Stimulated activated CD4-positive, alpha-beta T cell treated with anti-CD3 and anti-CD28 coated beads, Interleukin-1b, Interleukin-23, amount 100 ng/mL, for 48 hours (primary cell): ENCODE data around the gene SND1.

Experiments
- DNase-seq: peaks from one replicate; pipeline ENCODE4 v3.0.0-alpha.2; 2020

The SND1 gene

DNA sequence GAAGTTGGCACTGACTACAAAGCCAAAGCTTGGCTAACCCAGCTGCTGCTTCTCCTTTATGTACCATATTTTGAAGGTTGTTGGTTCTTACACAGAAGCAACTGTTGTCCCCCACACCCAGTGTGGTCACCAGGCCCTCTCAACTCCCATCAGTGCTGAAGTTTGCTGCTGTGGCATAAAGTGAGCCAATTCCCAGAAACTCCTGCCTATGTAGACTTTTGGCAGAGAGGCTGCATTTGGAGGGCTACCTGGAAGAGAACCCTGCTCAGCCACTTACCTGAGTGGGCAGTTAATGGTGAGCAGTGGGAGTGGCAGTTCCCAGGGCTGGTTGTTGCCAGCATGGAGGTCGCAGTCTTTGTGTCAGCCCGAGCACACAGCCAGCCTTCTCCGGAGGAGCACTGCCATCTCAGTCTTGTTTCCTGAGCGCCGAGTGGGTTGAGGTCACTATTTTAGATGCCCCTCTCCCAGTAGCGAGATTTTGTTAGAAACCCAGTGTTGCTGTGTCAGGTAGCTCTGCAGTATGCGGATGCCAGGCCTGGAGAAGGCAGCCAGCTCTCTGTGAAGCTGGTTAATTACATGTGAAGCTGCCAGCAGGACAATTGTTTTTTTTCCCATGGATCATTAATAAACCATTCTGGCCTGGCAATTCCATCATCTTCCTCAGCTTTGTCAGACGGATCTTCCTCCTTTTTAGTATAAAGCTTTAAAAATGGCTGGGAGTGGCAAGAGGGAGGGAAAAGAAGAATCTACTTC, 354.7 kb downstream of the SND1 start:
- no peak for DNase-seq

DNA sequence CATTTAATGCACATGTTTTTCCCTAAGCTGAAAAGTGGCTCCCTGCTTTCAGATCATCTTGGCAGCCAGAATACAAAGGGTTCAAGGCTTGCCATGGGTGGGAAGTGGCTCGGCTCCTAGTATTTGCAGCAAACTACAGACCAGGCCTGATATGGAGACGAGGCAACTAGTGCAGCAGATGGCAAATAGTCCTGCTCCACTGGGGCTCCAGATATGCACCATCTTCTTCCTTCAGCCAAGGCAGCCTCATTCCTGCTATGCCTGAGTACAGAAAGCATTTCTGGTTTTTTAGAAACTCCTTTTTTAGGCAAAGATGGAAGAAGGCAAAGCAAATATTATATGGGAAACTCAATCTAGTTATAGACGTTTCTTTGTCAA, 355.3 kb downstream of the SND1 start:
- DNase-seq, result no peak

DNA sequence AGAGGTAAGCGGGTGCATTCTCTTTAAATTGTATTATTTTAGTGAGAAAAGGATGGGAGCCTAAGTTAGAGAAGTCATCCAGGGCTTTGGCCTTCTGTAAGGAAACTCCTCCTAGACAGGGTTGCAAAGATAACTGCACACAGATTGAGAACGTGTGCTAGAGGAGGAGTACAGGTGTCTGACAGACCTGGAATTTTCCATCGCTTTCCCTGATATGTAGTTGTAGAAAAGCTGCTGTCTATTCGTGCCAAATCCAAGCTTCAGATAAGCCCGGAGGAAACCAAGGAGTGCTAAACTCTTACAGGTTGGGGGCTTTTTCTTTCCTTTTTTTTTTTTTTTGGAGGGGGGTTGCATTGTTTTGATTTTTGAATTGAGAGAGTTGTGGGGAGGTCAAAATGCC, 356.1 kb downstream of the SND1 start:
- no peak for DNase-seq

DNA sequence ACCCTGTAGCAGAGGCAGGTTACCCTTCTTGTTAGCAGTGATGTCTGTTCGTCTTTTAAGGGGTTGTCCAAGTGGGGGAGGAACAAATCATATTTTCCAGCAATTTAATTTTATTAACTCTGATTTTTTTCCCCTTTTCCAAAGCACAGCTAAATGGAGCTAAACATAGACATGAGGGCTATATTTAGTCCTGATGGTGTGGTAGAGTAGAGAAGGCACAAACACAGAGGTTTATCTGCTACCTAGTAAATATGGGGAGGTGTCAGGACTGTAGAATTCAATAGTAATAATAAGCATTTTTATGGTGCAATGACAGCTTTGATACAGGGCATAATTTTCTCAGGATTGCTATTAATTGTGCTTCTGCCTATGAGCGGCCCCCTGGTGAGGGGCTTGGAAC, 356.8 kb downstream of the SND1 start:
- no peak for DNase-seq

DNA sequence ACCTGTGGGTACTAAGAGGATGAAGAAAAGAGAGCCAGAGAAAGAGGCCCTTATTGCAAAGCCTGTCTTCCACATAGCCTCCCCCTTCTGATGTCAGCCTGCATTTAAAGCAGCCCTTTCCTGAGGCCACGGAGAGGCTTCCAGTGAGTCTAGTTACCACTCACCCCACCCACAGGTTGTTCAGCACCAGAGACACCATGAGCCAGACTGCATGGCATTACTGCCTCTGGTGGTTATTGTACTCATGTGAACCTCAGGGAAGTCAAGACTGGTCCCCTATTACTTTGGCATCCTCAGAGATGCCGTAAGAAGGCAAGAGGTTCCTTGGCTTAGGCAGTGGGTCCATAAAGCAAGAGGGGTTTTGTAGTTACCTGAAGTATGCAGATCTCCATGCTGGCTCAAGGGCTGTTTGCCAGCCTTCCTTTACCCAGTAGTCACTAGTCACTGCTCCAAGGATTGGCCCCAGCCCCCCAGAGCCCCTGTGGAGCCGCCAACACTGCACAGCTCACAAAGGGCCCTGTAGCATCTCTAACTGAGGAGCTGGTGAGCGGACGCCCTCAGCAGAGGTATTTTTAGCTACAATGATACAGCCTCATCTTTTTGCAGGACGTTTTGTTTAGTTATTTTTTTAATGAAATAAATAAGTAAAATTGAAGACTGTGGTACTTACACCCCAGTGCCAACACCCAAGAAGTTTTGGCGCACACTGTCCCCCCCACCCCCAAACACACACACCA, 358.6 kb downstream of the SND1 start:
- peak; percentile 16 for DNase-seq

DNA sequence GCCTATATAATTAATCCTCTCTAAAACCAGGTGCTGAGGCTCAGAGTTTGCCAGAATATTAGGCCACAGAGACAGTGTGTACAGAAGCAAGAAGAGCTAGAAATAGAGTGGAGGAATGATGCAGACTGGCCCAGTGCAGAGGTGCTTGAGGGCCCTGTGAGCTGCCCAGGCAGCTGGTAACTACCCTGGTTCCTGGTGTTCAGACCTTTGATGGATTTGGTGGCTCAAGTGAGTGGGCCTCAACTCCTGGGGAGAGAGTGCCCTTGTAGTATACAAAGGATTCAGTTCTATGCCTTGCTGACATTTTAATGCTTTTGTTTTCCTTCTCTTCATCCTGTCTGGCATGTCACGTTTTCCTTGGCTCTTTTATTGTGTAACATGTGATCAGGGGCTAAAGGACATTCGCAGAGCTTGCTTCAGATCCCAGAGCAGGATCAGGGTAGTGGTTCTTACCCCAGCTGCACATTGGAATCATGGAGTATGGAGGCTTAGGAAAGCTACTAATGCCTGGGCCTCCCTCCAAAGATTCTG, 359.2 kb downstream of the SND1 start:
- DNase-seq, result no peak

DNA sequence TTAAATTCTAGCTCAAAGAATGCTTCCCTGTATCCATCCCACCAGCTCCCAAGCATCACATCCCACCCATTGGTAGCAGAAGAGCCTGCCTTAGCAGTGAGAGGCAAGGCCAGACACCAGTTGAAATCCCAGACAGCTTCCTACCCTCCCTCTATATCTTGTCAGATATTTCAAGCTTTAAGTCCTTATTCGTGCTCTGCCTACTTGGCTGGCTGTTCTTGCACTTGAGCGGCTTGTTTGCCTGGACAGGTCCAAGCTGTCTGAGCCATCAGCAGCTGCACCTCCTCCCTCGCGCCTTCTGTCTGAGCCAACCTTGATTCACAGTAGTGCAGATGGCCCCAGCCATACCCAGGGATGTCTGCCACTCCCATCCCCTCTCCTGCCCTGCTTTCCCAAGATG, 362.8 kb downstream of the SND1 start:
- no peak for DNase-seq

DNA sequence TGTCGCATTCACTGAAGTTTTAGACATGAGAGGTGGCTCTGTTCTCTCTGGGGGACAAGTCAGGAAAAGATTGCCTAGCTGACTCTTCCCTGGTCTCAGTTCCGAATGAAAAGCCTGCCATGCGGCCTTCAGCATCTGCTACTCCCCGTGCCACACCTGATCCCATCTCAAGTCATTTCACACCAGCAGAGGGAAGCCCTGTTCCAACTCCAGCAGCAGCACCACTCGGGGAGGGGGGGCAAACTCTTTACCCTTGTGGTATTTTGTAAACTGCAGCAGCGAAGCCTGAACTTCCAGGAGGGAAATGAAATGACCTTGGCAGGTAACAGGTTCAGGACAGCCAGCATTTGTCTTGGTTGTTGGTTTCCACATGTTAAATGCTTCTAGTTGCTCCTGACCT, 365.5 kb downstream of the SND1 start:
- no peak for DNase-seq

DNA sequence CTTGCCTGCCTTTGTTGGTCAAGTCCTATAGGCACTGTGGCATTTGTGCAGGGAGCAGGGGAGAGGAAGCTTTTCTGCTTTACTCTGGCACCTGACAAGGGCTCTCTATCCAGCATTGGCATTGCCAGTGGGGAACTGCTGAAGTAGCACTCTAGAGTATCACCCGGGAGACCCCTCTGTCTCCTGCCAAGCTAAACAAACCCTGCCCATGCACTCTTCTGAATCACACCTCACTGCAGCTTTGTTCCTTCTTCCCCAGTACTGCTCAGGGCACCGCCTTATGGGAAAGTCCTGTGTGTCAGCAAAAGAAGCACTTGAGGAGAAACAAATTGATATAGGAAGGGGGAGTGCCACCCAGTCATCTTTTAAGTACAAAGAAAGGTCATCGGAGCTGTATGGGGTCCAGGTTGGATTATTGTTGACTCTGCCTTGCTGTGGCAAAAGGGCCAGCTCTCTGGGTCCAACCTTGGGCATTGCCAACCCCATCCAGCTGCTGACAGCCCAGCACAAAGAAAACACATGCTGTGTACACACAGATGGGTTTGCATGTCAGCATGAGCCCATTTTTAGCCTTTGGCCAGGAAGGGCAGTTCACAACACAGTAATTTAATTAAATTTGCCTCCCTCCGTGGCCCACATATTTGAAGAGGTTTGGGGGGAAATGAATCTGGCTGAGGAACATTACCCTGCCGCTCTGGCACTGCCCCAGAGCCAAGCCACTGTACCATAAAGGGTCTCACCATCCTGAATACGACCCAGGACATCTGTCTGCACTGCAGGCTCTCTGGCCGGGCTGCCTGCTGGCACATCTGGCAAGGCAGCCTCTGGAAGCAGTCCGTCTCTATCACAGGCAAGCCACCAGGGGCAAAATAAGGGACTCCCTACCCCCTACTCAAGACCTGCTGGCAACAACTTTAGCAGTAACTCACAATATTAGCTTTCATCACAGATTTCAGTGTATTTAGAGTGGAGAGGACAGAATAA, 366.2 kb downstream of the SND1 start:
- no peak for DNase-seq

DNA sequence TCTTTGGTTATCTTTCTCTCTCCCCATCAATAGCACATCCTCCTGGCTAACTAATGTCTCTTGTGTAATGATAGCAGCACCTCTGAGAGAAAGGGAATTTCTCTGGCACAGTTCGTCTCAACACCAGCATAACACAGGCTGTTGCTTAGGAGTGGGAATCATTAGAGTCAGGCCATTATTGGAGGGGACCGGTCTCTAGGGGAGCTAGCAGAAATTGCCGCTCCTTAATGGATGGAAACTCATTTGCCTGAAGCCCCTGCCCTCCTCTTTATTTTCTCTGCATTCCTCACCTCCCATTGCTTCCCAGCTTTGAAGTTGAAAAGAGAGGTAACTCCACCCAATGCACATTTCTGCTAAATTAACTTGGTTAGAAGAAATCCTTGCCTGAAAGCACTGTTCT, 367.3 kb downstream of the SND1 start:
- no peak for DNase-seq

DNA sequence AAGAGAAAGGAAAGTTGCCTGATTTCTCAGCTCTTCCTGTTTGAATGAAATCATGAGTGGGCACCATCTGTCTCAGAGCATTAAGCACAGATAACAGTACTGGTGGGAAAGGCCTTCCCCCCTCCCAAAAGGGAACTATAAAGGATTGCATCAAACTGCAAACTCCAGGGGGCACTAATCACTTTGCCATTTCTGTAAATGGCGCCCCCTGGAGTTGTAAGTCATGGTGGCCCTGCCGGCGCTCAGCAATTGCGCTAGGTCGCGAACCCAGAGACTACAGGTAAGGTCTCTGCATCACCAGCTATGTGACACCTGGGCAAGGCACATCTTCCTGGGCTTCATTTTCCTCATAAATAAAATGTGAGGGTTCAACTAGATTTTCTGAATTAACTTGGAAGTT, 368.2 kb downstream of the SND1 start:
- DNase-seq, result peak; percentile 17

DNA sequence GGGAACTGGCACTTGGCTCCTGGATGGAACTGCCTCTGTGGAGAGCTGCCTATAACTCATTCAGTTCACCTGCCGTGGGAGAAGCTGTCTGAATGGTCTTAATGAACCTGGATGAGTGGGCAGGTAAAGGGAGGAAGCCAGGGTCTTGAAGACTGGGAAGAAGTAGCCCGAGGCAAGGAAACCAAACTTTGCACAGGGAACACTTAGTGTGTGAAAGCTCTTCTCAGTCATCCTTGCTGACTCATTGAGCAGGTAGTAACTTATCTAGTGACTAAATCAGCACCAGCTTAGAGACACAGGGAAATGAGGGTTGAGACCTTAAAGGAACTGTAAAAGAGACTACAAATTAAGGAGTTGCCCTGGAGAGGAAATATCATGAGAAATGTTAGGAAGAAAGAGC, 369.4 kb downstream of the SND1 start:
- no peak for DNase-seq

DNA sequence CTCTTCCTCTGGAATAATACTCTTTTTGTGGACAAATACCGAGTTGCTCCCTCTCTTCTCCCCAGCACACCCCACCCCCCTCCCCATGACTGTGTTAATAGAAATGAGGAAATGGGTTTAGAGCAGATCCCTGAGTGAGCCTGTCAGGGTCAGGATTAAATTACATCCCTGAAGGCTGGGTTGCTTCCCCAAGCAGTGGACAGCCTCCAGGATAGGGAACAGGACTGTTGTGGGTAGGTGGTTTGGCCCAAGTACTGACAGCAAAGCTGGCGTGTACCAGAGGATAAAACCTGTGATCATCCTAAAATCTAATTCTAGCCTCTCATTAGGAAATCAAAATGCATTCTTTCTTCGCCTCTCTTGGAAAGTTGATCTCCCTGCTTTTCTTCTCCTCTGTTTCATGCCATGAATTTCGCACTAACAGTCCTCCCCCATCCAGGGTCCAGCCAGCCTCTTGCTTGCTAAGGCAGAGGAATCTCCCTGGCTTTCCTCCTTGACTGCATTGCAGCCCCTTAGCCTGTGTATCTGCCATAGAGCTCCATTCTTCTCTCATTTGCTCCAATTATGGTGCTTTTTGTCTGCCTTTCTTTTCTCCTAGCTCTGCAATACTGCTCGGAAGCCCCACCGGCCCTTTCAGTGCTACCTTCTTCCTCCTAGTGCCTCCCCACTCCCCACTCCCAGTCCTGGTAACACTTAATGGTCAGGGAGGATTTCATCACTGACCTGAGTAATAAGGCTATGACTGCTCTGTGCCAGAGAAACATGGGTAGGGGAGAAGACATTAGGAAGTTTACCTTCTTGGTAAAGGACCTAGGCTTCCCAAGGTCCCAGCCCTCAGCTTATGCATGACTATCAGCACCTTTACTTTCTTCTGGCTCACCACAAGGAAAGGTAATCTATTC, 370.9 kb downstream of the SND1 start:
- DNase-seq, result no peak

DNA sequence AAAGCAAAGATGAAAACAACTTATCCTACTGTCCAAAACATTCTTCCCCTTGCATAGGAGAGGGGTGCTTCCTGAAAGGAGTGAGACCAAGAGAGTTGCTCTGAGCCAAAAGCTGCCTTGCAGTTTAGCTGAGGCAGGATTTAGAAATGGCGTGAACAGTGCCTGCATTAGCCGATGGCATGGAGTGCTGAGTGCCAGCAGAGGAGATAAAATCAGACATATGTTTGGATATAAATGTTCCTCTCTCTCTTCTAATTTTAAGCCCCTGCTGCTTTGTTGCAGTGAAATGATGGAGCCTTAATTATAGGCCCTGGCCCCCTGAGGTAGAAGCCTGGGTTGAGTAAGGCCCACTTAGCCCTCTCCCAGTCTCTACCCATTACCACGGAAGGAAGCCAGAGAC, 372.2 kb downstream of the SND1 start:
- DNase-seq, result no peak

DNA sequence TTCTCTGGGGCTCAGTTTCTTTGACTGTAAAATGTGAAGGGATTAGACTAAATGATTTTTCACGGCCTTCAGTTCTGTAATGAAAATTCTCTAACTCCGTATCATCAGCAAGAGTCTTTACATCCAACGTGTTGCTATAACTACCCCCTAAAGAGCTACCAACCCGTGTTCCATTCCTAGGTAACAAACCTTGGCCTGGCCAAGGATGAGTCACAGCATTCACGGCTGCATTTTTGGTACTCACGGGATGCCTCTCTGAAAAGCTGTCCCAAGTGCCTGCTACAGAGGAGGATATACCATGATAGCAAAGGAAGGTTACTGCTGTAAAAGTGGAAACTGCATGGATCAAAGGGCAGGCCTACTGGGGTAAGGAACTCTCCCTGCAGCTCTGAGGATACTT, 373.4 kb downstream of the SND1 start:
- no peak for DNase-seq

DNA sequence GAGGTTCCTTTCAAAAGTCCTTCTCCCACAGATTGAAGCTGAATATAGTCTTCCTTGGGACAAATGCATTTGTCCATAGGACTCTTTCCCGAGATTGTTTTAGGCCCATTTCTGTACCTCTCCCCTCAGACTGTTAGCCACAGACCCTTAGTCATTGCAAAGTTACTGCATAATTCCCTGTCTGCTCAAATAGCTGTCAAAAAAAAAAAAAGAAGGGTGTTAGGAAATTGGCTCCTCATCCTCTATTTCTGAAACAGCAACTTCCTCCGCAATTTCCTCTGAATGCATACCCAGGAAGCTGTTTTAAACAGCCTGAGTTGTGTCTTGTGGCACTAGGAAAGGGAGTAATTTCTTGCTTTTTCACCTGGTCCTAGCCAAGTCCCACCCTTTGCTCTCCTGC, 373.8 kb downstream of the SND1 start:
- no peak for DNase-seq

DNA sequence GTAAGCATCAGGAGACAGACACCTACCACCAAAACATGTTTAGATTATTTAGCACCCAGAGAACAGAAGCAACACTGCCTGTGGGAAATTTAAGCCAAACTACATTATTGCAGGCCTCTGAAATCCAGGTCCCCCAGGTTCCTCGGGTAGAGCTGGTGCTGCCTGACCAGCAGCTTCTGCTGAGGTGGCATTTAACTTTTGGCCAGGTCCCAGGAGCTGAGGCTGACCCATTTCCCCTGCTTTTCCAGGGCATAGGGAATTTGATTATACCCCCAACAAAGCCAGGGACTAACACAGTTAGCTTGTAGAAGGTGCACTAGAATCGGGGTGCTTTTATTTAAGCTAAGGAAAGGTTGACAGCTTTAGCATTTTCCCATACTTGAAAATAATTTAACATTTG, 374.6 kb downstream of the SND1 start:
- no peak for DNase-seq

DNA sequence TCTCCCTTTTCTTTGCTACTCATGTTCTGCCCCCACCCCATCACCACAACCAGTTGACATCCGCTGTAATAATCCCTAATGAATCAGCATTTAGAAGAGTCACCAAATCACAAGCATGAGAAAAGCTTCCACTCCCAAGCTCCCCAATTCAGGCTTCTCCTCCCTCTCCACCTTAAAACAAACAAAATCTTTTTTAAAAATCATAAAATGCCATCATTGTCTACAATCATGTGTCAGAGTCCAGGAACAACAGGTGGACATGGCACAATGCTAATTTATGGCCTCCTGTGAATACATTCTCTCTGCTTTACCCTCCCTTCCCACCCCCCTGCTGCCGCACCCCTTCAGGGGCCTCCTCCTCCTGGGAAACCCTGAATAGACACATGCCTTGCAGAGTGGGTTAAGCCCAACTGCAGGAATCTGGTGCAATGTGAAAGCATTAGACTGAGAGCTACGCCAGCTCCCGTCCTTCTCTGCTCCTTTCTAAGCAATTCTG, 375.5 kb downstream of the SND1 start:
- no peak for DNase-seq

DNA sequence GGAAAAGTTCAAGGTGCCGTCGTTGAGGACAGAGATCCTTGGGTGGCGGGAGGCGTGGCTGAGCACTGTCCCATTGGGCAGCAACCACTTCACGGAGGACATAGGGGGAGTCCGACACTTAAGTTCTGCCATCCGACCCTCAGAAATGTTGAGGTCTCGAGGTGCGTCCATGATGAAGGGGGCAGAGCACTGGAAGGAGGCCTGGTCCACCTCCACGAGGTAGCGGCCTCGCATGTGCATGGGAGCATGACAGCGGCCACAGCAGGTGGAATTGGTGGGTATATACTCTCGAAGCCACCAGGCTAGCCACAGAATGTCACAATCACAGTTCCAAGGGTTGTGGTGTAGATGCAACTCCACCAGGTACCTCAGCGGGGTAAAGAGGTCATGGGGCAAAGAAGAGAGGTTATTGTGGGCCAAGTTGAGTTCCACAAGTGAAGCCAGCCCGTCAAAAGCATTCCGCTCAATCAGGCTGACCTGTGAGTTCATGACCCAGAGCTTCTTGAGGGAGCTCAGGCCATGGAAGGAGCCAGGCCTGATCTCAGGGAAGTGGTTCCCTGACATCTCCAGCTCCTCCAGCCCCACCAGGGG, 377.5 kb downstream of the SND1 start:
- no peak for DNase-seq

DNA sequence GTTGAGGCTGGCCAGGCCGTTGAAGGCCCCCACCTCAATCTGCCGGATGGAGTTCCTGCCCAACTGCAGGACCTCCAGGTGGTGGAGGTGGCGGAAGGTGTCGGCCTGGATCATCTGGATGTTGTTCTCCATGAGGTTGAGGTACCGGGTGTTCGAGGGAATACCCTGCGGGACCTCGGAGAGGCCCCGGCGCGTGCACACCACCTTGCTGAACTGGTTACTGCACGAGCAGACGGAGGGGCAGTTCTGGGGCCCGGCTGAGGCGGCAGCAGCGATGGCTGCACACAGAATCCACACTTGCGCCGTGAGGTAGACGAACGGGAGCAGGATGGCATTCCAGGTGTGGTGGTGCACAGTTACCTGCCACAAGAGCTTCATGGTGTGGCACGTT, 378.3 kb downstream of the SND1 start:
- no peak for DNase-seq
